Spleen (tissue), 11 donors: ENCODE results near the gene MSANTD2. TPM values are rescaled to one million over a fixed set of nuclear protein-coding genes. Genes with fewer than 3 reads are reported as not detected.

ENCODE experiments used
- DNase-seq: peaks from one replicate; pipeline ENCODE4 v3.0.0-alpha.2; 2020
- H3K27ac ChIP-seq, 8 donors: fragments of 200-600 bp; sonication (generic) in 7 of 8; 1 replicate in 4 of 8; 2 replicates in 4 of 8; pipeline versions ENCODE4 v1.5.0 to v1.8.0; 2016 to 2021; ENCODE audit warnings: inconsistent platforms in 4 of 8, mild to moderate bottlenecking in 4 of 8, moderate library complexity in 1 of 8
- H3K27me3 ChIP-seq, 7 donors: fragments of 200-600 bp; sonication (generic) in 6 of 7; replicated peaks in 1 of 7; 1 replicate in 4 of 7; 2 replicates in 3 of 7; pipeline versions ENCODE4 v1.5.0 to v1.8.0; 2016 to 2021; ENCODE audit warnings: inconsistent platforms in 3 of 7, mild to moderate bottlenecking in 1 of 7
- H3K36me3 ChIP-seq, 6 donors: fragments of 200-600 bp; sonication (generic) in 5 of 6; 1 replicate in 4 of 6; 2 replicates in 2 of 6; pipeline versions ENCODE4 v1.5.0 to v1.8.0; 2016 to 2021; ENCODE audit warnings: inconsistent platforms in 2 of 6
- H3K4me1 ChIP-seq, 6 donors: fragments of 200-600 bp; sonication (generic) in 5 of 6; 1 replicate in 3 of 6; 2 replicates in 3 of 6; pipeline versions ENCODE4 v1.5.0 to v1.8.0; 2016 to 2021; ENCODE audit warnings: inconsistent platforms in 3 of 6
- H3K4me3 ChIP-seq, 8 donors: fragments of 200-600 bp; sonication (generic) in 7 of 8; 1 replicate in 4 of 8; 2 replicates in 4 of 8; pipeline versions ENCODE4 v1.5.0 to v1.8.0; 2016 to 2021; ENCODE audit warnings: inconsistent platforms in 4 of 8, mild to moderate bottlenecking in 4 of 8, moderate library complexity in 2 of 8
- H3K9me3 ChIP-seq, 8 donors: fragments of 200-600 bp; sonication (generic) in 7 of 8; 1 replicate in 4 of 8; 2 replicates in 4 of 8; pipeline versions ENCODE4 v1.5.0 to v1.8.0; 2016 to 2021; ENCODE audit warnings: inconsistent platforms in 4 of 8
- POLR2A ChIP-seq, 3 donors: fragments of 450-650 bp; IDR thresholded peaks; one replicate each; pipeline ENCODE4 v1.5.1; 2017; ENCODE audit warnings: antibody characterized with exemption in 3 of 3, mild to moderate bottlenecking in 1 of 3
- POLR2AphosphoS5 ChIP-seq, 3 donors: sonication (generic); formaldehyde crosslinking; IDR thresholded peaks; one replicate each; pipeline ENCODE4 v1.5.1; 2017; ENCODE audit warnings: antibody characterized with exemption in 3 of 3
- WGBS, 5 donors: extraction: QIAGEN DNeasy Blood & Tissue Kit in 3 of 5; methylation state at CpG; one replicate each; pipeline versions ENCODE4 v1.1.5 to v1.1.7; 2013 to 2018; 5-methylcytosine and 5-hydroxymethylcytosine counted together
- intact Hi-C: fragments of 100-400 bp; cut with DNase I; formaldehyde crosslinking; loops from one replicate; pipeline ENCODE4 v1.15.0; 2023; ENCODE audit warnings: low total_unique reads
- polyA plus RNA-seq, 3 donors: library from polyadenylated mRNA; stranded (reverse); fragments of 200-250 nt; gene quantifications; one replicate each; pipeline ENCODE4 v1.2.1, GENCODE V29; 2013
- total RNA-seq, 7 donors: library from RNA; depleted of rRNA in 3 of 7; stranded (reverse); fragments of >200 nt in 3 of 7; fragmentation: NEBNext Ultra II Directional in 4 of 7; extraction: Animal tissue kit (Norgen Biotek cat#: 25700) in 4 of 7; gene quantifications; one replicate each; pipeline versions ENCODE4 v1.1.0 to v1.2.1, GENCODE V29; 2016 to 2021
- TF ChIP-seq, protein P1 (sequence below), 11 experiments: fragments of 200-600 bp in 7 of 11; fragments of 450-650 bp in 4 of 11; sonication (generic) in 4 of 11; IDR thresholded peaks in 8 of 11; conservative IDR thresholded peaks in 3 of 11; 1 replicate in 7 of 11; 2 replicates in 4 of 11; pipeline versions ENCODE4 v1.4.0 to v1.8.0; 2016 to 2021; ENCODE audit warnings: antibody characterized with exemption in 11 of 11, inconsistent platforms in 4 of 11, mild to moderate bottlenecking in 1 of 11
- donor health status: healthy with polysubstance abuse.
- donor health status: DM: no; HTN: no; CAD: no; lungs with moderate emphysema.
- donor health status: DM: no; HTN: no; CAD: no.
- donor health status: Bipolar disorder and iron deficiency.
- donor health status: healthy.
- donor health status: DM: no; HTN: no; CAD: no.
- donor health status: DM: yes; HTN: yes; CAD: no.

MSANTD2 gene
- total and polyA plus RNA-seq, 10 donors: 9.5 to 25.8 (median 18.8) TPM

DNA sequence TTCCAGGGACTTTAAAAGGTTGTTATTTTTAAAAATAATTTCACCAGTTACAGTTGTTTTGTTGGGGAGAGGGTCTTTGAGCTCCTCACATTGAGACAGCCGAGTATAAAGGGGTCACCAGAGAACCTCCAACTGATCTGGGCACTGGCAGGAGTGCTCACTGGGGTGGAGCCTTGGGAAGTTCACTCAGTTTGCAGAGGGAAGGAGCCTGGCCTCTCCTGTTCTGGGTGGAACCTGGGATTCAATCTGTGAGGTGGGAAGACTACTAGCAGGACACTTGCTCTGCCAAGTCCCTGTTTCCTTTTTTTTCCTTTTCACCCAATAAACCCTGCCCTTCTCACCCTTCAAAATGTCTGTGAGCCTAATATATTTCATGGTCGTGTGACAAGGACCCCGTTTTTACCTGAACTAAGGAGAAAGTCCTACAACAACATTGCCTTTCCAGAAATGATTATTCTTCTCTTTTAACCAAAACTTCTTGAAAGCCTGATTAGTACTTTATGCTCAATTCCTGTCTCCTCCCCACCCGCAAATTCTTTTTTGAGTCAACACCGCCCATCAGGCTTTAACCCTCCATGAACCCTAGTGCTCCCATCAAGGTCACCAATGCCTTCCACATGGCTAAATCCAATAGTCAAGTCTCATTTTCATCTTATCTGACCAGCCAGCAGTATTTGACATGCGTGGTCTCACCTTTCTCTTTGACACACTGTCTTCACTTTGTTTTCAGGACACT, 22.0 kb upstream of the MSANTD2 start:
- H3K4me3 ChIP-seq: no peak overlapping the region
- 70 to 86% (median 73%) methylated on average over 6 of the region's 6 CpGs for whole genome bisulfite sequencing, 5 donors
- no peaks in the 10 kb centered on the region for H3K9me3 ChIP-seq
- H3K27me3 ChIP-seq: peaks cover 0 to 60% (median 0%) of the 10 kb centered on the region in 7 donors
- no peaks in the 10 kb centered on the region for H3K36me3 ChIP-seq
- DNase-seq: no peak
- no peak overlapping the region for H3K27ac ChIP-seq
- intact Hi-C loops: no loop called here
- TF ChIP-seq POLR2AphosphoS5 (IDR thresholded peaks at IDR 0.05) (no peak), POLR2A (IDR thresholded peaks at IDR 0.05) (no peak)
- TF ChIP-seq, protein P1, sequence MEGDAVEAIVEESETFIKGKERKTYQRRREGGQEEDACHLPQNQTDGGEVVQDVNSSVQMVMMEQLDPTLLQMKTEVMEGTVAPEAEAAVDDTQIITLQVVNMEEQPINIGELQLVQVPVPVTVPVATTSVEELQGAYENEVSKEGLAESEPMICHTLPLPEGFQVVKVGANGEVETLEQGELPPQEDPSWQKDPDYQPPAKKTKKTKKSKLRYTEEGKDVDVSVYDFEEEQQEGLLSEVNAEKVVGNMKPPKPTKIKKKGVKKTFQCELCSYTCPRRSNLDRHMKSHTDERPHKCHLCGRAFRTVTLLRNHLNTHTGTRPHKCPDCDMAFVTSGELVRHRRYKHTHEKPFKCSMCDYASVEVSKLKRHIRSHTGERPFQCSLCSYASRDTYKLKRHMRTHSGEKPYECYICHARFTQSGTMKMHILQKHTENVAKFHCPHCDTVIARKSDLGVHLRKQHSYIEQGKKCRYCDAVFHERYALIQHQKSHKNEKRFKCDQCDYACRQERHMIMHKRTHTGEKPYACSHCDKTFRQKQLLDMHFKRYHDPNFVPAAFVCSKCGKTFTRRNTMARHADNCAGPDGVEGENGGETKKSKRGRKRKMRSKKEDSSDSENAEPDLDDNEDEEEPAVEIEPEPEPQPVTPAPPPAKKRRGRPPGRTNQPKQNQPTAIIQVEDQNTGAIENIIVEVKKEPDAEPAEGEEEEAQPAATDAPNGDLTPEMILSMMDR (IDR thresholded peaks at IDR 0.05 in 8 of 11, conservative IDR thresholded peaks at IDR 0.05 in 3 of 11): no peak
- no peaks in the 10 kb centered on the region for H3K4me1 ChIP-seq

GRCh38 chr11:124817036-124817435, 16.8 kb upstream of the MSANTD2 start:
- Histone ChIP-seq H3K36me3 (no peaks in the 10 kb centered on the region), H3K9me3 (no peaks in the 10 kb centered on the region), H3K27ac (no peak overlapping the region), H3K4me3 (no peak overlapping the region), H3K27me3 (peaks cover 0 to 65% (median 0%) of the 10 kb centered on the region in 7 donors), H3K4me1 (no peaks in the 10 kb centered on the region)
- TF ChIP-seq POLR2A (IDR thresholded peaks at IDR 0.05) (no peak), POLR2AphosphoS5 (IDR thresholded peaks at IDR 0.05) (no peak)
- TF ChIP-seq, protein P1 (IDR thresholded peaks at IDR 0.05 in 8 of 11, conservative IDR thresholded peaks at IDR 0.05 in 3 of 11): no peak
- WGBS, 5 donors: 88 to 96% (median 91%) methylated on average over 3 of the region's 3 CpGs
- intact Hi-C loops: no loop called here
- no peak for DNase-seq

- TF ChIP-seq, protein P1 (IDR thresholded peaks at IDR 0.05 in 8 of 11, conservative IDR thresholded peaks at IDR 0.05 in 3 of 11): no peak
- TF ChIP-seq POLR2A (IDR thresholded peaks at IDR 0.05) (no peak), POLR2AphosphoS5 (IDR thresholded peaks at IDR 0.05) (no peak)
- Histone ChIP-seq H3K27me3 (peaks cover 0 to 49% (median 0%) of the 10 kb centered on the region in 7 donors), H3K36me3 (no peaks in the 10 kb centered on the region), H3K9me3 (no peaks in the 10 kb centered on the region), H3K27ac (no peak overlapping the region), H3K4me3 (no peak overlapping the region), H3K4me1 (no peaks in the 10 kb centered on the region)
- no peak for DNase-seq
- intact Hi-C loops: no loop called here
- 85 to 96% (median 94%) methylated on average over 1 of the region's 1 CpG for WGBS, 5 donors
Measured at GRCh38 chr11:124814739-124815138, 14.5 kb upstream of the MSANTD2 start.

- 0 to 46% (median 34%) methylated on average over 1 of the region's 1 CpG for WGBS, 5 donors
- H3K4me3 ChIP-seq: no peak overlapping the region
- H3K4me1 ChIP-seq: no peaks in the 10 kb centered on the region
- H3K9me3 ChIP-seq: no peaks in the 10 kb centered on the region
- DNase-seq: no peak
- no peak overlapping the region for H3K27ac ChIP-seq
- TF ChIP-seq POLR2AphosphoS5 (IDR thresholded peaks at IDR 0.05): no peak
- TF ChIP-seq, protein P1 (IDR thresholded peaks at IDR 0.05 in 8 of 11, conservative IDR thresholded peaks at IDR 0.05 in 3 of 11): no peak
- no peak for TF ChIP-seq POLR2A (IDR thresholded peaks at IDR 0.05)
- H3K36me3 ChIP-seq: peaks cover 0 to 2% (median 0%) of the 10 kb centered on the region in 6 donors
- intact Hi-C loops: no loop called here
- peaks cover 0 to 39% (median 0%) of the 10 kb centered on the region in 7 donors for H3K27me3 ChIP-seq
Measured at GRCh38 chr11:124812876-124813275, 12.7 kb upstream of the MSANTD2 start.
